Measurements from ENCODE around the gene WSB1.

WSB1 gene

GRCh38 chr17:27285516-27285915 is 8.4 kb upstream of the WSB1 start:
- Histone ChIP-seq H3K4me1 (peaks cover 9 to 71% (median 39%) of the 10 kb centered on the region in 10 experiments; a peak in 19 of 20 replicates), H3K36me3 (no peaks in the 10 kb centered on the region), H3K9me3 (replicated peaks in 1 of 11) (no peaks in the 10 kb centered on the region), H4K20me1 (no peaks in the 10 kb centered on the region), H3K4me3 (no peak overlapping the region), H3K4me2 (peak overlapping the region in 5 of 11 experiments; percentile 36 to 80 (median 73); a peak in 10 of 22 replicates), H3K9ac (no peak overlapping the region), H3K27me3 (no peaks in the 10 kb centered on the region), H3K27ac (peak overlapping the region in 3 of 11 experiments; percentile 17 to 66 (median 45); a peak in 3 of 22 replicates)
- no peak for TF ChIP-seq Cebpa-rat (IDR thresholded peaks at IDR 0.05)

GRCh38 chr17:27288183-27288582 is 5.7 kb upstream of the WSB1 start:
- Histone ChIP-seq H3K4me3 (no peak overlapping the region), H3K9ac (no peak overlapping the region), H3K4me1 (peaks cover 5 to 52% (median 20%) of the 10 kb centered on the region in 10 experiments), H3K27ac (no peak overlapping the region), H3K27me3 (no peaks in the 10 kb centered on the region), H3K9me3 (replicated peaks in 1 of 11) (no peaks in the 10 kb centered on the region), H3K4me2 (no peak overlapping the region), H4K20me1 (no peaks in the 10 kb centered on the region), H3K36me3 (no peaks in the 10 kb centered on the region)
- TF ChIP-seq Cebpa-rat (IDR thresholded peaks at IDR 0.05), result no peak

GRCh38 chr17:27289856-27290255 is 4.1 kb upstream of the WSB1 start:
- H3K27me3 ChIP-seq, result no peaks in the 10 kb centered on the region
- H3K9me3 ChIP-seq (replicated peaks in 1 of 11), result no peaks in the 10 kb centered on the region
- no peak overlapping the region for H3K4me3 ChIP-seq
- TF ChIP-seq Cebpa-rat (IDR thresholded peaks at IDR 0.05), result no peak
- H3K27ac ChIP-seq, result no peak overlapping the region
- H4K20me1 ChIP-seq, result peaks cover 0 to 6% (median 0%) of the 10 kb centered on the region in 11 experiments; a peak in 6 of 22 replicates
- no peaks in the 10 kb centered on the region for H3K36me3 ChIP-seq
- peaks cover 6 to 40% (median 13%) of the 10 kb centered on the region in 10 experiments for H3K4me1 ChIP-seq
- no peak overlapping the region for H3K4me2 ChIP-seq
- H3K9ac ChIP-seq, result no peak overlapping the region

GRCh38 chr17:27290916-27291598 is 2.9 kb upstream of the WSB1 start:
- Histone ChIP-seq H3K4me2 (no peak overlapping the region), H3K9ac (no peak overlapping the region), H3K27me3 (no peaks in the 10 kb centered on the region), H3K4me3 (no peak overlapping the region), H3K36me3 (peaks cover 0 to 4% (median 0%) of the 10 kb centered on the region in 11 experiments; a peak in 4 of 22 replicates), H3K4me1 (peaks cover 11 to 28% (median 13%) of the 10 kb centered on the region in 10 experiments), H4K20me1 (peaks cover 8 to 18% (median 12%) of the 10 kb centered on the region in 11 experiments; a peak in 17 of 22 replicates), H3K27ac (no peak overlapping the region), H3K9me3 (replicated peaks in 1 of 11) (no peaks in the 10 kb centered on the region)
- no peak for TF ChIP-seq Cebpa-rat (IDR thresholded peaks at IDR 0.05)

- peaks cover 8 to 27% (median 11%) of the 10 kb centered on the region in 11 experiments; a peak in 16 of 22 replicates for H3K36me3 ChIP-seq
- peak overlapping the region; percentile 68 to 93 (median 80) for H3K4me2 ChIP-seq
- H4K20me1 ChIP-seq, result peaks cover 32 to 42% (median 36%) of the 10 kb centered on the region in 11 experiments
- TF ChIP-seq Cebpa-rat (IDR thresholded peaks at IDR 0.05), result no peak
- no peaks in the 10 kb centered on the region for H3K27me3 ChIP-seq
- H3K27ac ChIP-seq, result peak overlapping the region; percentile 92 to 99 (median 98)
- peaks cover 26 to 39% (median 32%) of the 10 kb centered on the region in 10 experiments for H3K4me1 ChIP-seq
- H3K9me3 ChIP-seq (replicated peaks in 1 of 11), result no peaks in the 10 kb centered on the region
- H3K4me3 ChIP-seq, result peak overlapping the region; percentile 72 to 94 (median 88); a peak in 18 of 20 replicates
- peak overlapping the region; percentile 89 to 99 (median 98) for H3K9ac ChIP-seq
Observed at GRCh38 chr17:27293359-27293897, 486 bp upstream of the WSB1 start.

- Histone ChIP-seq H3K4me1 (peaks cover 37 to 54% (median 45%) of the 10 kb centered on the region in 10 experiments), H3K9me3 (replicated peaks in 1 of 11) (no peaks in the 10 kb centered on the region), H3K27ac (peak overlapping the region; percentile 92 to 99 (median 98)), H3K4me2 (peak overlapping the region; percentile 78 to 99 (median 90)), H3K4me3 (peak overlapping the region; percentile 72 to 94 (median 88)), H3K27me3 (no peaks in the 10 kb centered on the region), H3K36me3 (peaks cover 10 to 42% (median 17%) of the 10 kb centered on the region in 11 experiments; a peak in 16 of 22 replicates), H4K20me1 (peaks cover 47 to 57% (median 51%) of the 10 kb centered on the region in 11 experiments), H3K9ac (peak overlapping the region; percentile 89 to 99 (median 98))
- TF ChIP-seq Cebpa-rat (IDR thresholded peaks at IDR 0.05), result no peak
Observed at GRCh38 chr17:27294689-27295630, 1.0 kb downstream of the WSB1 start.

GRCh38 chr17:27295945-27296344 is 2.0 kb downstream of the WSB1 start:
- Histone ChIP-seq H3K4me2 (peak overlapping the region; percentile 78 to 99 (median 90)), H3K9ac (peak overlapping the region; percentile 89 to 99 (median 98)), H3K4me1 (peaks cover 37 to 57% (median 45%) of the 10 kb centered on the region in 10 experiments), H3K4me3 (peak overlapping the region; percentile 72 to 94 (median 88)), H3K27me3 (no peaks in the 10 kb centered on the region), H4K20me1 (peaks cover 57 to 67% (median 61%) of the 10 kb centered on the region in 11 experiments), H3K36me3 (peaks cover 10 to 49% (median 17%) of the 10 kb centered on the region in 11 experiments; a peak in 16 of 22 replicates), H3K9me3 (replicated peaks in 1 of 11) (no peaks in the 10 kb centered on the region), H3K27ac (peak overlapping the region; percentile 92 to 99 (median 98); a peak in 21 of 22 replicates)
- TF ChIP-seq Cebpa-rat (IDR thresholded peaks at IDR 0.05), result no peak

GRCh38 chr17:27296428-27296979 is 2.6 kb downstream of the WSB1 start:
- Histone ChIP-seq H3K36me3 (peaks cover 10 to 55% (median 20%) of the 10 kb centered on the region in 11 experiments; a peak in 17 of 22 replicates), H3K4me3 (peak overlapping the region; percentile 72 to 94 (median 88)), H3K27ac (peak overlapping the region; percentile 31 to 99 (median 98); a peak in 17 of 22 replicates), H3K4me1 (peaks cover 38 to 63% (median 45%) of the 10 kb centered on the region in 10 experiments), H3K27me3 (no peaks in the 10 kb centered on the region), H4K20me1 (peaks cover 63 to 73% (median 66%) of the 10 kb centered on the region in 11 experiments), H3K9ac (peak overlapping the region; percentile 9 to 99 (median 98); a peak in 19 of 22 replicates), H3K4me2 (peak overlapping the region; percentile 78 to 99 (median 90)), H3K9me3 (replicated peaks in 1 of 11) (no peaks in the 10 kb centered on the region)
- no peak for TF ChIP-seq Cebpa-rat (IDR thresholded peaks at IDR 0.05)
